H9 (cell line): ENCODE data around the gene GPS1. TPM values are rescaled to one million over a fixed set of nuclear protein-coding genes. Genes with fewer than 3 reads are reported as not detected.

Experiments
- DNase-seq: peaks from one replicate; pipeline ENCODE4 v3.0.0-alpha.2; 2017
- H2AFZ ChIP-seq: one replicate; pipeline ENCODE4 v1.6.1; 2013; ENCODE audit warnings: mild to moderate bottlenecking, low read length, control low read depth, moderate library complexity
- H2AK5ac ChIP-seq: 2 replicates; pipeline ENCODE4 v1.6.1; 2013; ENCODE audit warnings: low read length, control low read depth, mixed read lengths; ENCODE audit not compliant: insufficient read length
- H2BK120ac ChIP-seq: one replicate; pipeline ENCODE4 v1.6.1; 2013; ENCODE audit warnings: low read depth, mild to moderate bottlenecking, low read length, control low read depth, inconsistent platforms; ENCODE audit not compliant: poor library complexity, severe bottlenecking
- H2BK12ac ChIP-seq: 2 replicates; pipeline ENCODE4 v1.6.1; 2013; ENCODE audit warnings: low read length, control low read depth, mixed read lengths, low read depth; ENCODE audit not compliant: insufficient read length
- H2BK15ac ChIP-seq: 2 replicates; pipeline ENCODE4 v1.6.1; 2013; ENCODE audit warnings: low read depth, low read length, control low read depth
- H2BK20ac ChIP-seq: one replicate; pipeline ENCODE4 v1.6.1; 2013; ENCODE audit warnings: low read depth, mild to moderate bottlenecking, low read length, control low read depth, inconsistent platforms; ENCODE audit not compliant: poor library complexity, severe bottlenecking
- H2BK5ac ChIP-seq: 2 replicates; pipeline ENCODE4 v1.6.1; 2013; ENCODE audit warnings: low read length, control low read depth, mixed read lengths; ENCODE audit not compliant: insufficient read length
- H3K14ac ChIP-seq: 2 replicates; pipeline ENCODE4 v1.6.1; 2013; ENCODE audit warnings: low read length, control low read depth; ENCODE audit not compliant: insufficient read depth
- H3K18ac ChIP-seq: 2 replicates; pipeline ENCODE4 v1.6.1; 2013; ENCODE audit warnings: low read depth, mild to moderate bottlenecking, mixed read lengths, low read length, control low read depth; ENCODE audit not compliant: insufficient read length
- H3K23ac ChIP-seq: 2 replicates; pipeline ENCODE4 v1.6.1; 2013; ENCODE audit warnings: low read length, control low read depth, mixed read lengths, low read depth; ENCODE audit not compliant: insufficient read length
- H3K23me2 ChIP-seq: 2 replicates; pipeline ENCODE4 v1.6.1; 2013; ENCODE audit warnings: low read depth, mild to moderate bottlenecking, mixed read lengths, low read length, control low read depth; ENCODE audit not compliant: insufficient read length, poor library complexity, severe bottlenecking
- H3K27ac ChIP-seq: 2 replicates; pipeline ENCODE4 v1.5.1; 2013; ENCODE audit warnings: low read length, control low read depth, mixed read lengths, low read depth; ENCODE audit not compliant: insufficient read length
- H3K27me3 ChIP-seq: 2 replicates; pipeline ENCODE4 v1.6.1; 2013; ENCODE audit warnings: low read length, control low read depth, inconsistent platforms; ENCODE audit not compliant: insufficient read depth
- H3K4ac ChIP-seq: 2 replicates; pipeline ENCODE4 v1.6.1; 2013; ENCODE audit warnings: low read depth, mild to moderate bottlenecking, control low read depth, inconsistent platforms, low read length, moderate library complexity
- H3K4me1 ChIP-seq: 2 replicates; pipeline ENCODE4 v1.6.1; 2013; ENCODE audit warnings: low read length, control low read depth, inconsistent platforms; ENCODE audit not compliant: insufficient read depth
- H3K4me2 ChIP-seq: 2 replicates; pipeline ENCODE4 v1.6.1; 2013; ENCODE audit warnings: low read length, control low read depth, mixed read lengths; ENCODE audit not compliant: insufficient read length, insufficient read depth
- H3K56ac ChIP-seq: 2 replicates; pipeline ENCODE4 v1.6.1; 2013; ENCODE audit warnings: low read depth, mild to moderate bottlenecking, mixed read lengths, low read length, control low read depth; ENCODE audit not compliant: insufficient read length
- H3K79me1 ChIP-seq: 2 replicates; pipeline ENCODE4 v1.6.1; 2013; ENCODE audit warnings: low read depth, mild to moderate bottlenecking, moderate library complexity, low read length, control low read depth, inconsistent platforms; ENCODE audit not compliant: insufficient read depth, poor library complexity, severe bottlenecking
- H3K79me2 ChIP-seq: 2 replicates; pipeline ENCODE4 v1.6.1; 2013; ENCODE audit warnings: low read length, control low read depth, inconsistent platforms; ENCODE audit not compliant: insufficient read depth
- H3K9ac ChIP-seq: 2 replicates; pipeline ENCODE4 v1.6.1; 2013; ENCODE audit warnings: low read length, control low read depth, mixed read lengths; ENCODE audit not compliant: insufficient read length; ENCODE audit errors: extremely low read depth
- H3K9me3 ChIP-seq: one replicate; pipeline ENCODE4 v1.6.1; 2013; ENCODE audit warnings: low read depth, low read length, inconsistent platforms; ENCODE audit not compliant: control insufficient read depth
- H3T11ph ChIP-seq: one replicate; pipeline ENCODE4 v1.6.1; 2013; ENCODE audit warnings: mild to moderate bottlenecking, low read length, control low read depth, inconsistent platforms
- H4K20me1 ChIP-seq: one replicate; pipeline ENCODE4 v1.6.1; 2013; ENCODE audit not compliant: control insufficient read depth, insufficient read length, insufficient read depth
- H4K5ac ChIP-seq: 2 replicates; pipeline ENCODE4 v1.6.1; 2013; ENCODE audit warnings: low read depth, mild to moderate bottlenecking, mixed read lengths, low read length, control low read depth; ENCODE audit not compliant: insufficient read length
- H4K8ac ChIP-seq: replicated peaks from 2 replicates; pipeline ENCODE4 v1.6.1; 2013; ENCODE audit warnings: low read length, control low read depth, mixed read lengths, low read depth; ENCODE audit not compliant: insufficient read length
- H4K91ac ChIP-seq: 2 replicates; pipeline ENCODE4 v1.6.1; 2013; ENCODE audit warnings: low read depth, mild to moderate bottlenecking, moderate library complexity, mixed read lengths, low read length, control low read depth; ENCODE audit not compliant: insufficient read length
- H3K27ac Mint-ChIP-seq, 3 experiments: 2 replicates in 2 of 3; 3 replicates in 1 of 3; pipeline ENCODE4 v1.8.0; 2020 to 2021; ENCODE audit warnings: mixed read lengths in 3 of 3, mild to moderate bottlenecking in 1 of 3, moderate library complexity in 1 of 3
- H3K27me3 Mint-ChIP-seq: 2 replicates; pipeline ENCODE4 v1.8.0; 2021; ENCODE audit warnings: low read depth, mild to moderate bottlenecking, moderate library complexity, mixed read lengths
- H3K36me3 Mint-ChIP-seq, 3 experiments: 2 replicates in 2 of 3; 3 replicates in 1 of 3; pipeline ENCODE4 v1.8.0; 2020 to 2021; ENCODE audit warnings: low read depth in 3 of 3, mixed read lengths in 3 of 3; ENCODE audit not compliant: insufficient read depth in 1 of 3
- H3K4me1 Mint-ChIP-seq, 2 experiments: 2 replicates each; pipeline ENCODE4 v1.8.0; 2020; ENCODE audit warnings: mixed read lengths in 2 of 2
- H3K4me3 Mint-ChIP-seq, 2 experiments: 2 replicates in 1 of 2; 3 replicates in 1 of 2; pipeline ENCODE4 v1.8.0; 2020 to 2021; ENCODE audit warnings: mild to moderate bottlenecking in 2 of 2, mixed read lengths in 2 of 2, moderate library complexity in 1 of 2
- H3K9me3 Mint-ChIP-seq, 2 experiments: 2 replicates in 1 of 2; 3 replicates in 1 of 2; pipeline ENCODE4 v1.8.0; 2020; ENCODE audit warnings: mild to moderate bottlenecking in 2 of 2, mixed read lengths in 2 of 2, moderate library complexity in 1 of 2
- WGBS: extraction: QIAGEN DNeasy Blood & Tissue Kit; methylation state at CpG from one replicate; pipeline ENCODE4 v1.1.7; 2013; ENCODE audit warnings: missing lambda C conversion rate, low lambda C conversion rate, mixed read lengths; ENCODE audit not compliant: insufficient read length; ENCODE audit errors: extremely low coverage; 5-methylcytosine and 5-hydroxymethylcytosine counted together
- total RNA-seq: library from RNA; stranded (reverse); gene quantifications from 2 replicates; pipeline ENCODE4 v1.2.1, GENCODE V29; 2021
- TF ChIP-seq, protein P1 (sequence below): fragments of 200-600 bp; sonication (generic); conservative IDR thresholded peaks from 3 replicates; pipeline ENCODE4 v1.8.0; 2021; ENCODE audit warnings: antibody characterized with exemption, mild to moderate bottlenecking

The GPS1 gene
- total RNA-seq, 1 experiment from 2014 or later, result 164 TPM

DNA sequence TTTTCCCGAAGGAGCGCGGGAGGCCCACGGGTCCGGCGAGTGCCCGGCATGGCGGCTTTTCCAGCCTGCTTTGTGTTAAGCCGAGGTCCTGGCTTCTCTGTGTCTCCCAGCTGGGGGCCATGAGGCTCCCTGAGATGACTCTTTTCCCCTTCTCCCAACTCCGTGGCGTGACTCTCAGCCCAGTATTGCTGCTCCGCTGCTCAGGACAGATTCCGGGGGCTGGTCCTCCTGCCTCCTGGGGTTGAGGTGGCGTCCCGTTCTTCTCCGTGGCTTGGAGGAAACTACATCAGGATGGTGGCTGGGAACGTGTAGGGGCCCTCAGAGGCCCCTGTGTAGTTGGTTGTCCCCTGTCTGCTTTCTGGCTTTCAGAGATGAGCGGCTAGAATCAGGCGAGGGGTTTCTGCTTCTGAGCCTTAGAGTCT lies 951 bp downstream of the GPS1 start:
- no peak overlapping the region for H2BK15ac ChIP-seq
- H3K4me1 Mint-ChIP-seq, result peaks cover 0 to 13% of the 10 kb centered on the region in 2 experiments; a peak in 2 of 4 replicates
- H4K20me1 ChIP-seq, result peaks cover 3% of the 10 kb centered on the region
- no peak overlapping the region for H2AK5ac ChIP-seq
- no peak overlapping the region for H2BK20ac ChIP-seq
- H2AFZ ChIP-seq, result no peak overlapping the region
- TF ChIP-seq, protein P1, sequence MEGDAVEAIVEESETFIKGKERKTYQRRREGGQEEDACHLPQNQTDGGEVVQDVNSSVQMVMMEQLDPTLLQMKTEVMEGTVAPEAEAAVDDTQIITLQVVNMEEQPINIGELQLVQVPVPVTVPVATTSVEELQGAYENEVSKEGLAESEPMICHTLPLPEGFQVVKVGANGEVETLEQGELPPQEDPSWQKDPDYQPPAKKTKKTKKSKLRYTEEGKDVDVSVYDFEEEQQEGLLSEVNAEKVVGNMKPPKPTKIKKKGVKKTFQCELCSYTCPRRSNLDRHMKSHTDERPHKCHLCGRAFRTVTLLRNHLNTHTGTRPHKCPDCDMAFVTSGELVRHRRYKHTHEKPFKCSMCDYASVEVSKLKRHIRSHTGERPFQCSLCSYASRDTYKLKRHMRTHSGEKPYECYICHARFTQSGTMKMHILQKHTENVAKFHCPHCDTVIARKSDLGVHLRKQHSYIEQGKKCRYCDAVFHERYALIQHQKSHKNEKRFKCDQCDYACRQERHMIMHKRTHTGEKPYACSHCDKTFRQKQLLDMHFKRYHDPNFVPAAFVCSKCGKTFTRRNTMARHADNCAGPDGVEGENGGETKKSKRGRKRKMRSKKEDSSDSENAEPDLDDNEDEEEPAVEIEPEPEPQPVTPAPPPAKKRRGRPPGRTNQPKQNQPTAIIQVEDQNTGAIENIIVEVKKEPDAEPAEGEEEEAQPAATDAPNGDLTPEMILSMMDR, result no peak
- H3K4me1 ChIP-seq, result no peaks in the 10 kb centered on the region
- H3K27ac Mint-ChIP-seq, result no peak overlapping the region; a peak in 1 of 7 replicates
- H3K79me1 ChIP-seq, result peaks cover 2% of the 10 kb centered on the region
- H3K9ac ChIP-seq, result no peak overlapping the region
- no peaks in the 10 kb centered on the region for H3K9me3 ChIP-seq
- no peak overlapping the region for H4K8ac ChIP-seq
- H3K4ac ChIP-seq, result no peak overlapping the region
- H3K79me2 ChIP-seq, result no peaks in the 10 kb centered on the region
- H3K9me3 Mint-ChIP-seq, result no peaks in the 10 kb centered on the region
- H3K23ac ChIP-seq, result no peak overlapping the region
- peaks cover 6 to 42% (median 39%) of the 10 kb centered on the region in 3 experiments; a peak in 6 of 7 replicates for H3K36me3 Mint-ChIP-seq
- H4K5ac ChIP-seq, result no peak overlapping the region
- no peak overlapping the region; the same call in 1 of the 2 replicates for H3K14ac ChIP-seq
- H3K18ac ChIP-seq, result no peak overlapping the region
- no peak overlapping the region for H3K27ac ChIP-seq
- H3K4me2 ChIP-seq, result peak overlapping the region; percentile 72
- no CpG with 5 or more reads among the region's 19 CpGs for WGBS
- H2BK120ac ChIP-seq, result no peak overlapping the region
- no peaks in the 10 kb centered on the region for H3K27me3 ChIP-seq
- DNase-seq, result no peak
- no peak overlapping the region for H3T11ph ChIP-seq
- no peak overlapping the region for H3K56ac ChIP-seq
- no peaks in the 10 kb centered on the region; the same call in 1 of the 2 replicates for H3K27me3 Mint-ChIP-seq
- peak overlapping the region; percentile 83 to 89 for H3K4me3 Mint-ChIP-seq
- no peak overlapping the region for H2BK12ac ChIP-seq
- H4K91ac ChIP-seq, result no peak overlapping the region
- H2BK5ac ChIP-seq, result no peak overlapping the region
- H3K23me2 ChIP-seq, result no peaks in the 10 kb centered on the region
